Stimulated activated CD4-positive, alpha-beta T cell treated with anti-CD3 and anti-CD28 coated beads, Interleukin-4, amount 100 ng/mL, for 1 hour (primary cell): ENCODE results near the gene KRTCAP2.
"Not testable (repeated sequence)": the region's sequence is repeated elsewhere in the genome, so short reads cannot be mapped to it uniquely, and the experiment has no call there.

ENCODE experiments used
- DNase-seq: peaks from one replicate; pipeline ENCODE4 v3.0.0-alpha.2; 2020

The KRTCAP2 gene

GRCh38 chr1:155181371-155182051, 8.4 kb upstream of the KRTCAP2 start:
- no peak for DNase-seq

GRCh38 chr1:155179112-155180031, 6.3 kb upstream of the KRTCAP2 start:
- DNase-seq = no peak

DNA sequence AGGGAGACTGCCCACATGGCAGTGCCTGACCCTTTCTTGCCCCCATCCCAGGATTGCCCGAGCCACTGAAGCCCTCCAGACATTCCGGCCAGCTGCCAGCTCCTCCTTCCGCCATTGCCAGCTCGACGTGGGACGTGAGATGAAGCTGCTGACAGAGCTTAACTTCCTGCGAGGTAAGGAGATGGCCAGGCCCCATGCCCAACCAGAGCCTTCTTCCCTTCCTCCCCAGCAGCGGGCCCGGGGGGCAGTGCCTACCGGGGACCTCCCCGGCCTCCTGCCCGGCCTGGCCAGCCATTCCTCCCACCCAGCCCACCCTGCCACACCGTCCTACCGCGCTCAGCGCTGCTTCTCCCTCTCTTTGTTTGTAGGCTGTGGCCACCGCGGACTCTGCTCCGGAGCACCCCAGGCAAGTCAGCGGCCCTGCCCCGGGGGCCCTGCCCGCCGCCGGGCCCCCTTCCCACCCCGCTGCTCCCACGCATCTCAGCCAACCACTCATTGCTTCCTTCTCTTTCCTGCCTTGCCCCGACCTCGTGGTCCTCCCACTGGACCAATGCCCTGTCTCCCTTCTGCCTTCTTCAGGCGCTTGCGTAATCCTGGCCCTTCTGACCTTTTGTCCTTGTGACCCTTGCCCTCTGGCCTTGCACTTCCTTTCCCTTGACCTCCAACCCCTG, 5.5 kb upstream of the KRTCAP2 start:
- no peak for DNase-seq

GRCh38 chr1:155177918-155178281, 4.8 kb upstream of the KRTCAP2 start:
- DNase-seq = no peak

DNA sequence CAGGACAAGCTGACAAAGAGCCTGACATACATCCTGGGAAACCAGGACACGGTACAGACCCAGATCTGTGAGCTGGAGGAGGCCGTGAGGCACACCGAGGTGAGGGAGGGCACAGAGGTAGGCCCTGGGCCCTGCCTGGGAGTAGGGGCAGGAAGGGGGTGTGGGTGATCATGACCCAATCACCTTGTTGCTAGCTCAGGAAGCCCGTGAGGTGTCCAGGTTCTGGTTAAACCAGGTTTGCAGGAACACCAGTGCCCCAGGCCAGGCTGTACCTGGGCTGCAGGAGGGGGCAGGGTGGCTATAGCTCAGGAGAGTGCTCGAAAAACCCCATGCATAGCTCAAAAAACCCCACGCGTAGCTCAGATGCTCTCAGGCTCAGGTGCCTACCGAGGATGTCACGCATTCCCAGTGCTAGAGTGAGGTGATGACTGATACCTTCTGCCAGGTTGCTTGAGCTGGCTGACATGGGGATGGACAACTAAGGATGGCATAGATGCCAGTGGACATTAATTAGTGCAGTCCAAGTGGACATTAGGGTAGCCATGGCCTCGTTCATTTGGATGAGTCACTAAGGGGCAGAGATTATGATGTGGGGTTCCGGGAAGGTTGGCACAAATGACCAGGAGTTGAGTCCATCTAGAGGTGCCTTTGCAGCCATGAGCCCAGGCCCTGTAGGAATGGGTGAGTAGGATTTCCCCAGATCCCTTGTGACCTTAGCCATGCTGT, 4.3 kb upstream of the KRTCAP2 start:
- no peak for DNase-seq

DNA sequence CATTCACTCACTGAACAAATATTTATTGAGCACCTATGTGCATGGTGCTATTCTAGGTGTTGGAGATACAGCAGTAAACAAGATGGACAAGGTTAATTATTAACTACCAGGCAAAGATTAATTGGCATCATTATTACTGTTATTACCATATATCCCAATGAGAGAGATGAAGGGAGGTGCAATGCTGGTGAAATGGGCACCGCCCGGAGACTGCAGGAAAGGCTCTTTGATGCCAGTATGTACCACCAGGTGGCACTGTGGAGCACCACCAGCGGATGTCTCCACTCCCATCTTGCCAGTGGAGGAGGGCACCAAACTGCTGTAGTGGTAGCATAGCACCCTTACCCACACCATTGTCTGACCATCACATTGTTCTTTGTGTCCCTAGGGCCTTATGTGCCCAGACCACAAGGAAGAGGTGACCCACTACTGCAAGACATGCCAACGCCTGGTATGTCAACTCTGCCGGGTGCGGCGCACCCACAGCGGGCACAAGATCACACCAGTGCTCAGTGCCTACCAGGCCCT, 3.5 kb upstream of the KRTCAP2 start:
- peak; percentile 86 for DNase-seq

DNA sequence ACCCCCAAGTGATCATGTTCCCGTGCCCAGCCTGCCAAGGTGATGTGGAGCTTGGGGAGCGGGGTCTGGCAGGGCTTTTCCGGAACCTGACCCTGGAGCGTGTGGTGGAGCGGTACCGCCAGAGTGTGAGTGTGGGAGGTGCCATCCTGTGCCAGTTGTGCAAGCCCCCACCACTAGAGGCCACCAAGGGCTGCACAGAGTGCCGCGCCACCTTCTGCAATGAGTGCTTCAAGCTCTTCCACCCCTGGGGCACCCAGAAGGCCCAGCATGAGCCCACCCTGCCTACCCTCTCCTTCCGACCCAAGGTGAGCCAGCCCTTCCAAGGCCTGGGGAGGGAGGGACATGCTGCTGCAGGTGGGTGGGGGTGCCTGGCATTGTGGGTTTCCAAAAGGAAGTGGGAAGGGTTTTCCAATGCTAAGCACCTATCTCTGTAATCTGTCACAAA, 2.8 kb upstream of the KRTCAP2 start:
- DNase-seq = no peak

GRCh38 chr1:155175281-155175926, 2.3 kb upstream of the KRTCAP2 start:
- DNase-seq = no peak

- peak; percentile 51 for DNase-seq
Measured at GRCh38 chr1:155174324-155175280, 1.5 kb upstream of the KRTCAP2 start.

- peak; percentile 74 for DNase-seq
Measured at GRCh38 chr1:155173478-155174323, 597 bp upstream of the KRTCAP2 start, which contains the start of gene TRIM46. TRIM46 (plus strand) TSS chr1:155173849; CDS start chr1:155173967, 118 bp downstream.

- no peak for DNase-seq
Measured at GRCh38 chr1:155171836-155172731, 1.0 kb downstream of the KRTCAP2 start.

GRCh38 chr1:155170806-155171205, 2.3 kb downstream of the KRTCAP2 start:
- DNase-seq = no peak

GRCh38 chr1:155170101-155170785, 2.9 kb downstream of the KRTCAP2 start:
- no peak for DNase-seq

GRCh38 chr1:155169541-155169940, 3.6 kb downstream of the KRTCAP2 start:
- no peak for DNase-seq

GRCh38 chr1:155168456-155169210, 4.5 kb downstream of the KRTCAP2 start:
- DNase-seq = no peak

GRCh38 chr1:155168105-155168445, 5.0 kb downstream of the KRTCAP2 start:
- not testable (repeated sequence) for DNase-seq
